Neutrophil (primary cell): ENCODE measurements around the gene MUTYH.
"Not testable (repeated sequence)": the region's sequence is repeated elsewhere in the genome, so short reads cannot be mapped to it uniquely, and the experiment has no call there.

Experiments
- H3K27ac ChIP-seq: fragments of 200-600 bp; sonication (generic); 2 replicates; pipeline ENCODE4 v1.5.1; 2016; ENCODE audit warnings: mild to moderate bottlenecking, moderate library complexity
- H3K27me3 ChIP-seq: fragments of 200-600 bp; sonication (generic); 2 replicates; pipeline ENCODE4 v1.6.0; 2016; ENCODE audit warnings: mild to moderate bottlenecking
- H3K36me3 ChIP-seq: fragments of 200-600 bp; sonication (generic); 2 replicates; pipeline ENCODE4 v1.5.1; 2017
- H3K4me1 ChIP-seq, 2 experiments: fragments of 200-600 bp in 1 of 2; sonication (generic) in 1 of 2; 1 replicate in 1 of 2; 2 replicates in 1 of 2; pipeline versions ENCODE4 v1.5.1 to v1.6.1; 2013 to 2016; ENCODE audit warnings: low read depth in 1 of 2, low read length in 1 of 2, mild to moderate bottlenecking in 1 of 2, moderate library complexity in 1 of 2; ENCODE audit not compliant: control insufficient read depth in 1 of 2, insufficient read depth in 1 of 2
- H3K4me3 ChIP-seq, 2 experiments: fragments of 200-600 bp in 1 of 2; sonication (generic) in 1 of 2; 1 replicate in 1 of 2; 2 replicates in 1 of 2; pipeline ENCODE4 v1.5.1; 2013 to 2016; ENCODE audit warnings: low read depth in 1 of 2, low read length in 1 of 2, mild to moderate bottlenecking in 1 of 2, moderate library complexity in 1 of 2
- H3K9me3 ChIP-seq: fragments of 200-600 bp; sonication (generic); 2 replicates; pipeline ENCODE4 v1.5.1; 2016
- TF ChIP-seq, protein P1 (sequence below): fragments of 200-600 bp; sonication (generic); IDR thresholded peaks from 2 replicates; pipeline ENCODE4 v1.5.1; 2016; ENCODE audit warnings: antibody characterized with exemption

The MUTYH gene

DNA sequence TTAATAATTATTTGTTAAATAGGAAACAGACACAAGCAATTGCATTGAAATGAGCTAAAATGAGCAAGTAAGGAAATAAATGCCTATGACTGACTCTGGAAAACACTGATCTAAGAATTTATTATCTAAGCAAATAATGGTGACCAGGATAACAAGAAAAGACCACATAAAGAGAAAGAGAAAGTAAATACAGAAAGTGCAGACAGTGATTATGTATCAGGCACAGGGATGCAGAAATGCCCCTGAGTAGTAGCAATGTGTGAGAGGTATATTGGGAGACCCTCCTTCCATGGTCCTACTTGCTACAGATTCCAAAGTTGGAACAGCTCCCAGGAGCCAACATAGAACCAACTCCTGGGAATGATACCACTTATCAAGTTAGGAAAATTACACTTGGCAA lies 33.3 kb upstream of the MUTYH start:
- TF ChIP-seq, protein P1, sequence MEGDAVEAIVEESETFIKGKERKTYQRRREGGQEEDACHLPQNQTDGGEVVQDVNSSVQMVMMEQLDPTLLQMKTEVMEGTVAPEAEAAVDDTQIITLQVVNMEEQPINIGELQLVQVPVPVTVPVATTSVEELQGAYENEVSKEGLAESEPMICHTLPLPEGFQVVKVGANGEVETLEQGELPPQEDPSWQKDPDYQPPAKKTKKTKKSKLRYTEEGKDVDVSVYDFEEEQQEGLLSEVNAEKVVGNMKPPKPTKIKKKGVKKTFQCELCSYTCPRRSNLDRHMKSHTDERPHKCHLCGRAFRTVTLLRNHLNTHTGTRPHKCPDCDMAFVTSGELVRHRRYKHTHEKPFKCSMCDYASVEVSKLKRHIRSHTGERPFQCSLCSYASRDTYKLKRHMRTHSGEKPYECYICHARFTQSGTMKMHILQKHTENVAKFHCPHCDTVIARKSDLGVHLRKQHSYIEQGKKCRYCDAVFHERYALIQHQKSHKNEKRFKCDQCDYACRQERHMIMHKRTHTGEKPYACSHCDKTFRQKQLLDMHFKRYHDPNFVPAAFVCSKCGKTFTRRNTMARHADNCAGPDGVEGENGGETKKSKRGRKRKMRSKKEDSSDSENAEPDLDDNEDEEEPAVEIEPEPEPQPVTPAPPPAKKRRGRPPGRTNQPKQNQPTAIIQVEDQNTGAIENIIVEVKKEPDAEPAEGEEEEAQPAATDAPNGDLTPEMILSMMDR = no peak
- no peaks in the 10 kb centered on the region for H3K9me3 ChIP-seq
- H3K27me3 ChIP-seq = no peaks in the 10 kb centered on the region
- no peak overlapping the region for H3K4me3 ChIP-seq
- peaks cover 5 to 7% of the 10 kb centered on the region in 2 experiments for H3K4me1 ChIP-seq
- H3K36me3 ChIP-seq = no peaks in the 10 kb centered on the region
- H3K27ac ChIP-seq = peak overlapping the region; percentile 53

DNA sequence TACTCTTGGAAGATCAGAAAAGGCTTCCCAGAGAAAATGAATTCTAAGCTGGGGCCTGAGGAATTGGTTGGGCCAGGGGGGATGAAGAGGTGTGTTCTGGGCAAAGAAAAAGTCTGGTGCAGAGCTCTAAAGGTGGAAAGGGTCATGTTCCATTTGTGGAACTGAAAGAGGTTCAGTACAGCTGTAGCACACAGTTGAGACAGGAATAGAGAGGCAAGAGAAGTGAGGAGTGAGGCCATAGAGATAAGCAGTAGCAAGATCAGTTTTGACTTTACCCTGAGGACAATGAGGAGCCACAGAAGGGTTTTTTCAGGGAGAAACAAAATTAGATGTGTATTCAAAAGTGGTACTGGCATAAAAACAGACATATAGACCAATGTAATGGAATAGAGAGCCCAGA lies 30.3 kb upstream of the MUTYH start:
- Histone ChIP-seq H3K4me1 (peaks cover 5 to 7% of the 10 kb centered on the region in 2 experiments), H3K4me3 (no peak overlapping the region), H3K27ac (no peak overlapping the region), H3K27me3 (no peaks in the 10 kb centered on the region), H3K36me3 (no peaks in the 10 kb centered on the region), H3K9me3 (no peaks in the 10 kb centered on the region)
- TF ChIP-seq, protein P1 = no peak

DNA sequence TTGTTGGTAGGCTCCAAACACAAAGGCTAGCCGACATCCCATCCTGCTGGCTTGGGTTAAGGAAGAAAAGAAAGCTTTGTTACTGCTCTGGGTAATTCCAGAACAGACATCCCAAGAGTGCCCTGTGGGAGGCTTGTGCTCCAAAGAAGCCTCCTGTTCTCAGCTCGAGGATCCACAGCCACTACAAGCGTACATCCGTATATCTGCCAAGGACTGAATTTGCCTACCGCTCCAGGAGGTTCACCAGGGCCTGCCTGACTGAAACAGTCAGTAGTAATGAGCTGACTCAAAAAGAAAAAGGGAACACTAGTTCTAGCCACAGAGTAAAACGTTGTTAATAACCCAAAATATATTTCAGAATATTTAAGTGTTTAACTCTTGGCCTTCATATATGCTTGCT lies 24.8 kb upstream of the MUTYH start:
- H3K4me1 ChIP-seq = no peaks in the 10 kb centered on the region
- H3K4me3 ChIP-seq = no peak overlapping the region
- no peak overlapping the region for H3K27ac ChIP-seq
- TF ChIP-seq, protein P1 = no peak
- H3K9me3 ChIP-seq = no peaks in the 10 kb centered on the region
- no peaks in the 10 kb centered on the region for H3K27me3 ChIP-seq
- no peaks in the 10 kb centered on the region for H3K36me3 ChIP-seq

DNA sequence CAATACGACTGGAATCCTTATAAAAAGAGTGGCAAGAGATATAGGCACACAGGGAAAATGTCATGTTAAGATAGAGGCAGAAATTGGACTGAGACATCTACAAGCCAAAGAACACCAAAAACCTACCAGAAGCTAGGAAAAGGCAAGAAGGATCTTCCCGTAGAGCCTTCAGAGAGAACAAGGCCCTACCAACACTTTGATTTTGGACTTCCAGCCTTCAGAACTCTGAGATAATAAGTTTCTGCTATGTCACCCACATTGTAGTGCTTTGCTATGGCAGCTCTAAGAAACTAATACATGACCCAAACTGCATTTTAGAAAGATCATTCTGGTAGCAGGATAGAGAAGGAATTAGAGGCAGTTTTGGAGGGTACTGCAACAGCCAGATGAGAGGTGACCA lies 24.1 kb upstream of the MUTYH start:
- Histone ChIP-seq H3K27ac (no peak overlapping the region), H3K4me1 (no peaks in the 10 kb centered on the region), H3K36me3 (no peaks in the 10 kb centered on the region), H3K4me3 (no peak overlapping the region), H3K9me3 (no peaks in the 10 kb centered on the region), H3K27me3 (no peaks in the 10 kb centered on the region)
- TF ChIP-seq, protein P1 = no peak

DNA sequence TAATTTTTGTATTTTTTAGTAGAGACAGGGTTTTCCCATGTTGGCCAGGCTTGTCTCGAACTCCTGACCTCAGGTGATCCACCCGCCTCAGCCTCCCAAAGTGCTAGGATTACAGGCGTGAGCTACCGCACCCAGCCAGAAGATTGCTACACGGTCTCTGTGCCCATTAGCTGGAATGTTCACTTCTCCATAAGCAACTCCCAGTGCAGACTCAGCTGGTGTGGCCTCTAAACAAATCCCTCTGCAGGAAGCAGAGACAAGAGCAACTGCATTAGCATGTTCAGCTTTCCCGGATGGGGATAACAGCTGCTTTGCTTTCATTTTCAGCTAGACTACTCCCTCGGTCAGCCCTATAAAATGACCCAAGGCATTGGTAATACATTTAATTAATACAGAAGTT lies 20.7 kb upstream of the MUTYH start:
- H3K27me3 ChIP-seq, H3K36me3 ChIP-seq, H3K4me3 ChIP-seq, H3K4me1 ChIP-seq, H3K27ac ChIP-seq, H3K9me3 ChIP-seq: not testable (repeated sequence)

DNA sequence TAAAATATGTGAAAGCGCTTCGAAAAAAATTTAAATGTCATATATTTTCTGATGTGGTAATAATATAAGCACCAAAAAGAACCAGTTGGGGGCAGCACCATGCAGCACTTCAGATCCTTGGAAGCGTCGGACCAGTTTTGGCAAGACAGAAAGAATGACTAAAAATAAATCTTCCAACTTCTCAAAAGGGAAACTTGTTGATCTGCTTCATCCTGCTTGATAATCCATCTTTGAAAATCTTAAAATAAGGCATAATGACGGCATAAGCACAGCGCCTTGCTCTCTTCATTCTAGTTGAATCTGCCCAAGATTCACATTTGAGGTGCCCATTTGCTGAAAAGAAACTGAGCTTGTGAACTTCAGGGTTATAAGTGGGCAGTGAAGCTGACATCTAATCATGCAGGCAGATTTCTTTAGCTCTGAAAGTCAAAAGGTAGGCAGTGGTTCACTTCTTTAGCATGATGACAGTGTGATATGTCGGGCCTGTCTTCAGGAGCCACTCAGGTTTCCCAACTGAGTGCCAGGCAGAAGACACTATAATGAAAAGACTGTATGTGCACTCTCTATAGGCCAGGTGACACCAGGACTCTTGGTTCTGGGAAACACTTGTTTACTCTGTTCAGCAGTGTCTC lies 19.8 kb upstream of the MUTYH start:
- H3K4me1 ChIP-seq = peaks cover 0 to 6% of the 10 kb centered on the region in 2 experiments
- H3K36me3 ChIP-seq = peaks cover 4% of the 10 kb centered on the region
- H3K27ac ChIP-seq = no peak overlapping the region
- TF ChIP-seq, protein P1 = no peak
- H3K9me3 ChIP-seq = no peaks in the 10 kb centered on the region
- no peaks in the 10 kb centered on the region for H3K27me3 ChIP-seq
- no peak overlapping the region for H3K4me3 ChIP-seq
